GM21529 (cell line): Measurements from ENCODE around the gene EPHA6.
"Not testable (repeated sequence)": the region's sequence is repeated elsewhere in the genome, so short reads cannot be mapped to it uniquely, and the experiment has no call there.

Experiments used
- ATAC-seq: cut with Tn5 transposase; IDR thresholded peaks from one replicate; pipeline ENCODE4 v1.9.1; 2021; ENCODE audit not compliant: unreplicated experiment

Gene EPHA6

DNA sequence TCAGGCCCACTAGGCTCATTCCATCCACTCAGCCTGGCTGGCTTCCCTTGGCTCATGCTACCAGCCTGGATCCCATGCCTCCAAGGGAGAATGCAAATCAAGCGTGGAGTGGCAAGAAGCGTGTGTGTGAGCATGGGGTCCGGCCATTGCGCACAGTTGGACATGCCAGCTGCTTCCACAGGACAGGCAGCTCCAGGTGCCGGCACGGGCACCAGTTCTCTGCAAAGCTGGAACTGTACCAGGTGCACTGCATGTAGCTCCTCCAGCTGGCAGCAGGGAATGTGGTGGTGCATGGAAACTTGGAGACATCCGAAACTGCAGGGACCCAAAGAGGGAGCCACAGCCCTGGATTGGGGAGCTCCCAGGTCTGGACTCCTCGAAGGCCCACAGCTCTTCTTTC, 449.8 kb downstream of the EPHA6 start:
- ATAC-seq: no peak

- ATAC-seq: no peak
Observed at GRCh38 chr3:97265237-97266005, 451.0 kb downstream of the EPHA6 start.

GRCh38 chr3:97269202-97269601, 454.8 kb downstream of the EPHA6 start:
- no peak for ATAC-seq

DNA sequence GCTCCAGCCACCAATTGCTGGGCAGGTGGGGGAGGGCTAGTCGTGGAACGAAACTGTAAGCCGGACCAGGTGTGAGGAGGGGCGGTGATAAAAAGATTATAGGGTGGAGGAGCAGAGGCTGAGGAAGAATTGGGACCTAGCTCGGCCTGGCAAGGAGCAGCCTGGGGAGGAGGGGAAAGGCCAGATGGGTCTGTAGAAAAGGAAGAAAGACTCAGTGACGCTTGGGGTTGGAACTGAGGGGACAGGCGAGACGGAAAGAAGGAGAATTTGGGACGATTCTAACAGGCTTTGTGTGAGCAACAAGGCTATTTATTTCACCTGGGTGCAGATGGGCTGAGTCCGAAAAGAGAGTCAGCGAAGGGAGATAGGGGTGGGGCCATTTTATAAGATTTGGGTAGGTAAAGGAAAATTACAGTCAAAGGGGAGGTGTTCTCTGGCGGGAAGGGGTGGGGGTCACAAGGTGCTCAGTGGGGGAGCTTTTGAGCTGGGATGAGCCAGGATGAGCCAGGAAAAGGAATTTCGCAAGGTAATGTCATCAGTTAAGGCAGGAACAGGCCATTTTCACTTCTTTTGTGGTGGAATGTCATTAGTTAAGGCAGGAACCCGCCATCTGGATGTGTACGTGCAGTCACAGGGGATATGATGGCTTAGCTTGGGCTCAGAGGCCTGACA, 462.6 kb downstream of the EPHA6 start:
- ATAC-seq: not testable (repeated sequence)

GRCh38 chr3:97277708-97278107, 463.3 kb downstream of the EPHA6 start:
- ATAC-seq: no peak

GRCh38 chr3:97278506-97278905, 464.1 kb downstream of the EPHA6 start:
- no peak for ATAC-seq

DNA sequence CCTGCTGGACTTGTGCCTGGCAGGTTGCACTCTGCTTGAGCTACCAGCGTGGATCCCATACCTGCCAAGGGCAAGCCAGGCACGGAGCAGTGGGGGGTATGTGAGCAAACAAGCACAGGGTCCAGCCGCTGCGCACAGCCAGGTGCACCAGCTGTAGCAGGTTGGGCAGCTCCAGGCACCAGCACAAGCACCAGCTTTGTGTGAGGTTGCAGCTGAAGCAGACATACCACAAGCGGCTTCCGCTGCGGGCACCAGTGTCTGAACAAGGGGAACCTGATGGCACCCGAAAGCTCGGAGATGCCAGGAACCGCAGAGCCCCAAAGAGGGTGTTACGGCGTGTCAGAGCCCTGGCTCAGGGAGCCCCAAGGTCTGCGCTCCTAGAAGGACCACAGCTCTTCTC, 477.5 kb downstream of the EPHA6 start:
- no peak for ATAC-seq

DNA sequence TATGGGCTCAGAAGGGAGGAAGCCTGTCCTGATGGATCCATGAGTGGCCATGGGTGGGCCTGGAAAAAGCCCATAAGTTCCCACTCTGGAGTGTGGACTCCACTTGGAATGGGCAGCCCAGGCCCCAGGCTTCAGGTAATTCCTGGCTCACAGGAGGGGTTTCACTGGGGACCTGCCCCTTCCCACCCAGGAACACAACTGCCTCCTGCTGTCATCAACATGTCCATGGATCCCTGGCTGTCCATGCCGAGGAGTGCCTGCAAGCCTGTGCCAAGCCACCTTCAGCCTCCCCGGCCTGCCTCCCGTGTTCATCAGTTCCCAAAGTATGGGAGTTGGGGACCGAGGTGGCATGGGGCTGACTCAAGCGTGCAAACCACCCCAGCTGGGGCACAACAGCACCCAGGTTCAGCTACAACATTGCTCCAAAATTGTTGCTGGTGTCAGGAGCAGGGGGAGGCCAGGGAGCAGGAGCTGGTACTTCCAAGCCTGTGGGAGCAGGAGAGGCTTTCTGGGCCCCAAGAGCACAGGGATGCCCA, 479.3 kb downstream of the EPHA6 start:
- ATAC-seq: no peak

- ATAC-seq: no peak
Observed at GRCh38 chr3:97297032-97297431, 482.6 kb downstream of the EPHA6 start.

DNA sequence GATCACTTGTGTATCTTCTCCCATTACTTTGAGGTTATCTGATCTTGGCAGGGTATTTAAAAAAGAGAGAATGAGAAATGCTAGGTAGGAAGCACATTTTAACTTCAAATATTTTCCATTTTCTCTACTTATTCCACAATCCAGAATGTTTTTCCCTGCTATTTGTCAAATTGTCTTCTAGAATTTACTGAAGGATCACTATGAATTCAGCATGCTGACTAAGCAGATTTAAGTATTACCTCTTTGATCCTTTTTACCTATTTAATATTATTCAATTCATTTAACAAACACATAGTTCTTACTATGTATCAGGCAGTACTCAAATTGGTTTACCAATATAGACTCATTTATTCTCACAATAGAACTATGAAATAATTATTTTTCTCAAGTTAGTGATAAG, 486.7 kb downstream of the EPHA6 start:
- ATAC-seq: no peak

DNA sequence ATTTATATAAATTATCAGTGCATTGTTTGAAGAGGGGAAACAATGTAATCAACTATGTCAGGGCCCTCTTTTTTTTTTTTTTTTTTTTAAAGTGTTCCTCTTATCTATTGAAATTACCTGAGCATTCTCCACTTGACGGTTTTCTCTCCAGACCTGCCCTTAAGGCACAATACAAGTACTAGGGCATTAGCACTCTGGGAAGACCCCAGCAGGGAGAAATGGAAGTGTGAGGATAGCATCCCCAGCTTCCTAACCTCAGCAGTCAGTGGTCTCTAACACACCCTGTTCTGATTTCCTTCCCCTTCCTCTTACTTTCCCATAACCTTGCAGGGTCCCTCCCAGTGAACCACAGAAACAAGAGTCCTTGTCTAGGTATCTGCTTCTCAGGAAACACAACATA, 491.8 kb downstream of the EPHA6 start:
- ATAC-seq: no peak

- ATAC-seq: no peak
Observed at GRCh38 chr3:97338375-97338774, 524.0 kb downstream of the EPHA6 start.

DNA sequence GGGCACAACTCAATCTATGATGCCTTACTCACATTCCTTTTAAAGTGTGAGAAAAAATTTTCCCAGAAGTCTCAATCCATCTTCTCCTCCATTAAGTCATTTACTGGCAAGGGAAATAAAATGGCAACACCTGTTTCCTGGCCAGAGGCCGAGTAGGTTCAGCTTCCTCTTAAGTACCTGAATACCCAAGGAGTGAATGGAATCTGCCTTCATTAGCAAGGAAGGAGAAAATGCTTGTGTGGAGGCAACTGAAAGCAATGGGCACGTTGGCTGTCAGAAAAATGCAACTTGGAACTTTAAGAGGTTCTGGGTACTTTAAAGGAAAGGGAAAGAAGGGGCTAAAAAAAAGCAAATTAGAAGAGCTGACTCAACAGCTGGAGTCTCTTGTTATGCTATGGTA, 526.5 kb downstream of the EPHA6 start:
- no peak for ATAC-seq

GRCh38 chr3:97347780-97348179, 533.4 kb downstream of the EPHA6 start:
- ATAC-seq: no peak

DNA sequence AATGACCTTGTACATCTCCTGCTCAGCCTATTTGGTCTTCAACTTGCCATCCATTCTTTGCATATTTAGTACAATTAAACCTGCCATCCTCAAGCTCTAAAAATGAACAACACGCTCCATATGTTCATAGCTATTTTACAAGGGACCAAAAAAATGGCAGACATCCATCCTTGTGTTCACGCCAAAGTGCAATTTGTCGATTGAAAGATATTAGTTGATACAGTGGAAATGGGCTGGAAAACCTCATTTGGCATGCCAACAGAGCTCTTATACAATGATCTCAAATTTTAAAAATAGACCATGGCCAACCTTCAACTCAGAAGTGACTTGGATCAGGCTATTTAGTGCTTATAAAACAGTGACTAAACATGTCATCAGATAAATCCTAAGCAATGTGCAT, 536.6 kb downstream of the EPHA6 start:
- ATAC-seq: no peak

GRCh38 chr3:97353176-97353575, 538.8 kb downstream of the EPHA6 start:
- ATAC-seq: no peak

DNA sequence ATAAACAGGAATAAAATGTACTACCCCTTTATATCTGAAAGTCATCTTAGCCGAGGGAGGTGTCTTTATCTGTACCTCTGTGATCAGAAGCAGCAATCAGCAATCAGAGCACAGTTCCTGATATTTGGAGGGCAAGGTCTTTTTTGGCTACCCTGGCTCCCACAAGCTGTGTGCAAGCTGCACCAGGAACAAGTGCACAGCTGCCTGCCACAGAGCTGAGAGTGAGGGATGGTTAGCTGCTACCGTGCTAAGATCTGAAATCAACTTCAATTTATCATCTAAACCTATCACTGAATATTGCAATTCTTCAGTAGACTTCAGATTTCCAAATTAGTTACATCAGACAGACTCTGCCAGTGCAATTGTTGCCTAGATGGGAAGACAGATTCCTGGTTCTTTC, 545.6 kb downstream of the EPHA6 start:
- ATAC-seq: no peak

- ATAC-seq: no peak
Observed at GRCh38 chr3:97360804-97361203, 546.4 kb downstream of the EPHA6 start.

- ATAC-seq: no peak
Observed at GRCh38 chr3:97384583-97384982, 570.2 kb downstream of the EPHA6 start.

DNA sequence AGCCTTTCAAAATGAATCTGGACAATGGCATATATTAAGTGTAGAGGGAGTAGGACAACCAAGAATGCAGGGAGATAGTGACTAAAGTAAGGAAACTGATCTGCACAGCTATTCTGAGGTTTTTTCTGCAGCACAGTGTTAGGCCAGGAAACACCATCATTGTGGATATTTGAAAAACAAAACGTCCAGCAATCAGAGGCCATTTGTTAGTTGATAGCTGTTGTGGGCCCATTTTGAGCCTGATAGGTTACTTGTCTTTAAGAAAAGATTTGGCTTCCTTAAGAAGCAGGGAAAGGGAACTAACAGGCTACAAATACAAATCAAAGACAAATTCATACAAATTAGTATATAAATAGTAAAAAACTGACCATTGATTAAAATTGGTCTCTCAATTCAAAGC, 574.4 kb downstream of the EPHA6 start:
- no peak for ATAC-seq

- no peak for ATAC-seq
Observed at GRCh38 chr3:97389936-97390335, 575.5 kb downstream of the EPHA6 start.

GRCh38 chr3:97391167-97391566, 576.8 kb downstream of the EPHA6 start:
- ATAC-seq: no peak
